ENCODE results near the gene LUZP2. TPM values are rescaled to one million over a fixed set of nuclear protein-coding genes. Genes with fewer than 3 reads are reported as not detected.

Gene LUZP2
- total RNA-seq, 2 donors from 2014 or later, result 3.2 to 5.2 TPM

DNA sequence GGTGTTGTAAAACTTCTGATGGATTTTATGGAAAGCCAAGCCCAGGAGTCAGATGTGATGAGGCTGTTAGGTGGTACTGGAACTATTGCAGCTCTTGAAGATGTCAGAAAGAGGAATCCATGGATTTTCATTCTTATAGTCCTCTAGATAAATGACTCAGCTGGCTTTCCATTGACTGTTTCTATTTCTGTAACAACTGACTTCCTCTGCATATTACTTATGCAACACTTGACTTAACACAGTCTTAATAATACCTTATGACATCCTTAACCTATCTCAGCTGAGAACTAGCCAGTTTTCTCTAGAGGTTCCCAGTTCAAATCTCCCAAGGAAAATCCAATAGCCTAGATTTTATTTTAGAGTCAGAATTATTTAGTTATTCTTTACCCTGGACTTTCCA, 263.8 kb downstream of the LUZP2 start:
- DNase-seq, result no peak
- no peak for ATAC-seq
- intact Hi-C loops (cut with DNase I, micrococcal nuclease), result no loop called here

- intact Hi-C loops (cut with DNase I, micrococcal nuclease), result no loop called here
- DNase-seq, result no peak
- no peak for ATAC-seq
Measured at GRCh38 chr11:24762076-24762475, 265.2 kb downstream of the LUZP2 start.

DNA sequence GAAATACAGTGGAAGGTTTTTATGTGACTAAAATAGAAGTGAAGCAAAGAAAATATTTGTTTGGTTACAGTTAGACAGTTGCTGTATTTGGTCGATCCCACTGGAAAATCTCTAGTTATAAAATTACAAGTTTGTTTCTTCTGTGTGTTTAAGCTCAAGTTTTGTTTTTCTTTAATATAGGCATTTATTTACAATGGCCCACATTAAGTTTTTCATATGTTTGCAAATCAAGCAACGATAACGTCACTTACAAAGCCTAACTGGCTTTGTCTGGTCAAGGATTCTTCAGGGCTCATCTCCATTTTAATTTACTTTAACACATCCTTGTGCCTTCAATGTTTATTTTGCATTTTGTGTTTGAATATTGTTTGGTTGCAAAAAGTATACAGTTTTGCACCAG, 270.6 kb downstream of the LUZP2 start:
- ATAC-seq, result no peak
- intact Hi-C loops (cut with DNase I, micrococcal nuclease), result no loop called here
- no peak for DNase-seq

DNA sequence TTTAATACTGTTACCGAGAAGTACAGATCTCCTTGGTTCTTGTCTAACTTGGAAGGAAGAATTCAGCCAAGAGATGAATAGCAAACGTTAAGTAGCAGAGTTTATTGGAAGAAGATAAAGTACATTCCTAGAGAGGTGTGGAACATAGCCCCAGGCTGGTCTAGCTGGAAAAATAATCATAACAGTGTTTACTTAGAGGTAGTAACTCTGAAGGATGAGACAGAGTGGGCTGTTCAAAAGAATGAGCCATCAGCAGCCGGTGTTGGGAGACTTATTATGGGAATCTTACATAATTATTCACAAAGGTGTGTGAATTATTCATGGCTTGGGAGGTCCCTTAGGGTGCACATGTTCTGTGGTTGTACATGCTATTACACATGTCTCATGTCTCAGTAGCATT, 276.5 kb downstream of the LUZP2 start:
- no peak for ATAC-seq
- no peak for DNase-seq
- intact Hi-C loops (cut with DNase I, micrococcal nuclease), result no loop called here

DNA sequence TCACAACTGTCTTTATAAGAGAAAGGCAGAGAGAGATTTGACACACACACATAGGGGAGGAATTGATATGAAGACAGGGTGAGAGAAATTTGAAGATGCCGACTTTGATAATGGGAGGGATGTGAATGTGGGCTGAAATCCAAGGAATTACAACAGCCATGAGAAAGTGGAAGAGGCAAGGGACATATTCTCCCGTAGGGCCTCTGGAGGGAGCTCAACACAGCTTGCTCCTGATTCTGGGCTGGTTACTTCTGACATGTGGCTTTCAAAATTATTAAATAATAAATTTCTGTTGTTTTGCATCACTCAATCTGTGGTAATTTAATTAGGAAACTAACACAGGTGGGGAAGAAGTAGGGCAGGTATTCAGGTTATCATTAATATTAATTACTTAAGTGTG, 282.9 kb downstream of the LUZP2 start:
- intact Hi-C loops (cut with DNase I, micrococcal nuclease), result no loop called here
- DNase-seq (no peak), ATAC-seq (no peak)

DNA sequence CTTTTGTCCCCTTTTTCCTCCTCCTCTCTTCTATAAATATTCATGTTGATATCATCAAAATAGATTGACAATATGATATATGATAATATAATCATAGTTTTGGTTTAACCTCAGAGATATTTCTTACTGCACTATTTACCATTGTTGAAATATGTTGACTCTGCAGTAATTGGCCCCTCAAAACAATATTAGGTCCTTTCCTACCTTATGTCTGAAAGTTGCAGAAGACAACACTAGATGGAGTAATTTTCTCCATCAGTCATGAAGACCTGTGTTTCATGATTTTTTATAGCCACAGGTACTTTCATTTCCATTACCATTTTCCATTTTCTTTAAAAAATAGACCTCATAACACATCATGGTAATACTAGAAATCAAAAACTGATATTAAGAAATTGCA, 284.4 kb downstream of the LUZP2 start:
- DNase-seq (no peak), ATAC-seq (no peak)
- intact Hi-C loops (cut with DNase I, micrococcal nuclease), result no loop called here

- ATAC-seq (no peak), DNase-seq (no peak)
- intact Hi-C loops (cut with DNase I, micrococcal nuclease), result no loop called here
Measured at GRCh38 chr11:24793479-24793878, 296.6 kb downstream of the LUZP2 start.

DNA sequence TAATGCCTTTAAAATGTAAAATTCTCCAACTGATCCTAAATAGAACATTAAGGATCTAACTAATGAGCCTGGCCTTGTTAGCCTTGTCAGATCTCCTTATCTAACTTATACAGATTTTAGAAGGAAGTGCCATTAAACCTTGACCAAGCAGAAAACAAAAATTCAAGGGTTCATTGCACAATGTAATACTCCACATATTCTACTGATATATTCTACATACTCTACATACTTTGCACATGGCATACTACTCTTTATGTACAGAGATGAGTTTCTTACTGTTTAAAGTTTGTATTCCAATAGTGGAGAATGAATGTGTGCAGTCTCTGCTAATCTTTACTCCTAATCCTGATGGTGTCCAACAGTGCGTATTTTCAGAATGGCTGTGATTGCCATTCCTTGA, 297.2 kb downstream of the LUZP2 start:
- ATAC-seq (no peak), DNase-seq (no peak)
- intact Hi-C loops (cut with DNase I, micrococcal nuclease), result no loop called here

- intact Hi-C loops (cut with DNase I, micrococcal nuclease), result no loop called here
- ATAC-seq (no peak), DNase-seq (no peak)
Measured at GRCh38 chr11:24805671-24806070, 308.8 kb downstream of the LUZP2 start.

DNA sequence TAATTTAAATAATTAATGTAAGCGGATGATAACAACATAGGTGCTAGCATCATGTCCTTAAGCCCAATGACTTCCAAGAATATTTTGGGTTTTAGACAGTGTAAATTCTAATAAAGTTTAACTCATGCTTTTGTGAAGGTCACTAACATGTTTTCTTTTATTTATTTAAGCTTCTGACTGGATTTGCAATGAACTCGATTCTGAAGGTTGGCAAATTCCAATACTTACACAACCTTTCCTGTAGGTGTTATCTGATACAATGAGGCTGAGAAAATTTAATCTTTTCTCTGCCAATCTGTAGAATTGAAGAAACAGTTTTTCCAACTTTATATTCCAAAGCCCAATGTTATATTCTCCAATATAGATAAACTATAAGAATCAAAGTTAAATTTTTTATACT, 311.3 kb downstream of the LUZP2 start:
- DNase-seq (no peak), ATAC-seq (no peak)
- intact Hi-C loops (cut with DNase I, micrococcal nuclease), result no loop called here

DNA sequence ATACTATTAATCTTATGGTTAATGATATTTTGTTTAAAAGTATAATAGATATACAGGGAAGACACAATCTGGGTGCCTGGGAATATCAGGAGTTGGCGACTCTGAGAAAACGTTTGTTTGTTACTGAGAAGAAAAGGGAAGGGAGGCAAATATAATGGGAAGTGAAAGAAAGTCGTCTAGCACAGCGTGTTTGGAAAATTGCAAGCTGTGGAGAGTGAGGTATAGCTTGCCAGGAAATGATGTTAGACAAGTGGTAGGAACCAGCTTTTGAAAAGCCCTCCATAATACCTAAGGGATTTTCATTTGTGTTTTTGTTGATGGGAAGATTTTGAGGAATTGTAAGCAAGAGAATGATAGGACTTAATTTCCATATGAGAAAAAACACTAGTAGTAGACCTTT, 322.2 kb downstream of the LUZP2 start:
- intact Hi-C loops (cut with DNase I, micrococcal nuclease), result no loop called here
- no peak for ATAC-seq
- DNase-seq, result no peak

GRCh38 chr11:24819863-24820434, 323.1 kb downstream of the LUZP2 start:
- no peak for ATAC-seq
- DNase-seq, result no peak
- intact Hi-C loops (cut with DNase I, micrococcal nuclease), result no loop called here

- intact Hi-C loops (cut with DNase I, micrococcal nuclease), result no loop called here
- no peak for ATAC-seq
- no peak for DNase-seq
Measured at GRCh38 chr11:24820541-24820940, 323.7 kb downstream of the LUZP2 start.

GRCh38 chr11:24828938-24829605, 332.2 kb downstream of the LUZP2 start:
- intact Hi-C loops (cut with DNase I, micrococcal nuclease), result no loop called here
- ATAC-seq (peak; percentile 93), DNase-seq (no peak)

- ATAC-seq (no peak), DNase-seq (no peak)
- intact Hi-C loops (cut with DNase I, micrococcal nuclease), result no loop called here
Measured at GRCh38 chr11:24833573-24833972, 336.7 kb downstream of the LUZP2 start.

DNA sequence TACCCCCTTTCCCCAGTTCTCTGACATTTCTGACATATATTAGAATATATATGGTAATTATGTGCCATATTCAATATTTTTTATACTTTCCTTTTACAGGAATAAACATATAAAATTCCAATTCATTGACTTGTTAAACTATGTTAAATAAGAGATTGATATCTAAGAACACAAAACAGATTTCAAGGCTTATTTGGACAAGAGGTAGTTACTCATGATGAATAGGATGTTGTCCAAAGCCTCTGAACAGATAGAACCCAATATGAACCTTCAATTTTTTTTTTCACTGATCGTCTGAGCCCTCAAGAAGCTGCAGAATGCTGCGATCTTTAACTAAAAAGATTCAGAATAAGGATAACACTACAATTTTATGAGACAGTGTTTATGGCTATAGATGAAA, 340.3 kb downstream of the LUZP2 start:
- ATAC-seq (no peak), DNase-seq (no peak)
- intact Hi-C loops (cut with DNase I, micrococcal nuclease), result no loop called here

GRCh38 chr11:24842308-24842707, 345.5 kb downstream of the LUZP2 start:
- no peak for ATAC-seq
- no peak for DNase-seq
- intact Hi-C loops (cut with DNase I, micrococcal nuclease), result no loop called here

DNA sequence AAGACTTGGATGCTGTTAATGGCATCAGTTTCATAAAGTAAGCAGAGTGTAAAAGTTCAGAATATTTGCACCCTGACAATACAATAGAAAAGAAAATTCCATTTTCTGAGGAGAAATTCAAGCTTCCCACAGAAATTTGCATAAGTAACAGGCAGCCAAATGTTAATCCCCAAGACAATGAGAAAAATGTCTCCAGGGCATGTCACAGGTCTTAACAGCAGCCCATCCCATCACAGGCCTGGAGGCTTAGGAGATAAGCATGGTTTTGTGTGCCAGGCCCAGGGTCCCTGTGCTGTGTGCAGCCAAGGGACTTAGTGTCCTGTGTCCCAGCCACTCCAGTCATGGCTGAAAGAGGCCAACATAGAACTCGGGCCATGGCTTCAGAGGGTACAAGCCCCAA, 347.6 kb downstream of the LUZP2 start:
- no peak for DNase-seq
- intact Hi-C loops (cut with DNase I, micrococcal nuclease), result no loop called here

DNA sequence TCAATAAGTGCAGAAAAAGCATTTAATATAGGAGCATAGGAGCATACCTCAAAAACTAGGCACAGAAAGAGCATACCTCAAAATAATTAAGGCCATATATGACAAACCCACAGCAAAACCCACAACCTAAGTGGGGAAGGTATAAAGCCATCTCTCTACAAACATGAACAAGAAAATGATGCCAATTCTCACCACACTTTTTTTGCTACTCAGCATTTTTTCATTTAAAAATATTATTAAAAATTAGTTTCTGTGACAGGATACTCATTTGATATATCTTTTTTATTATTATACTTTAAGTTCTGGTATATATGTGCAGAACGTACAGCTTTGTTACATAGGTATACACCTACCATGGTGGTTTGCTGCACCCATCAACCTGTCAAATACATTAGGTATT, 352.0 kb downstream of the LUZP2 start:
- ATAC-seq (no peak), DNase-seq (no peak)
- intact Hi-C loops (cut with DNase I, micrococcal nuclease), result no loop called here

More for the DNA sequence above, 347.6 kb downstream of the LUZP2 start:
- no peak for ATAC-seq

DNA sequence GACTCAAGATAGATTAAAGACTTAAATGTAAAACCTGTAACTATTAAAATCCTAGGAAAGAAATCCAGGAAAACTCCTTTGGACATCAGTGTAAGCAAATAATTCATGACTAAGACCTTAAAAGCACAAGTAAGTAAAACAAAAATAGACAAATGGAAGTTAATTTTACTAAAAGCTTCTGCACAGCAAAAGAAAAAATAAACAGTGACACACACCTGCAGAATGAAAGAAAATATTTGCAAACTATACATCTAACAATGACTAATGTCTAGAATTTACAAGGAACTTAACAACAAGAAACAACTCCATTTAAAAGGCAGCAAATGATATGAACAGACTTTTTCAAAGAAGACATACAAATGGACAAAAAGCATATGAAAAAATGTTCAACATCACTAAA, 359.1 kb downstream of the LUZP2 start:
- no peak for ATAC-seq
- DNase-seq, result no peak
- intact Hi-C loops (cut with DNase I, micrococcal nuclease), result no loop called here

GRCh38 chr11:24859801-24860300, 363.0 kb downstream of the LUZP2 start:
- DNase-seq (no peak), ATAC-seq (no peak)
- intact Hi-C loops (cut with DNase I, micrococcal nuclease), result no loop called here

All from left colon (tissue), 2 donors.